ENCODE measurements around the gene SPDEF. TPM values are rescaled to one million over a fixed set of nuclear protein-coding genes. Genes with fewer than 3 reads are reported as not detected.

SPDEF gene
- total and polyA plus RNA-seq, 2 donors from 2014 or later: 0.19 TPM; not detected in 1

GRCh38 chr6:34570066-34570833, 14.1 kb upstream of the SPDEF start:
- Histone ChIP-seq H3K9ac (ENCODE audit: low read length in 3 of 3) (no peak overlapping the region), H3K4me3 (ENCODE audit: low read length in 3 of 3) (no peak overlapping the region), H3K36me3 (ENCODE audit: control insufficient read depth in 2 of 3, insufficient read depth in 3 of 3, low read length in 3 of 3) (no peaks in the 10 kb centered on the region), H3K4me1 (ENCODE audit: control insufficient read depth in 2 of 3, insufficient read depth in 2 of 3, low read depth in 1 of 3, low read length in 3 of 3) (no peaks in the 10 kb centered on the region), H3K27ac (ENCODE audit: low read depth in 2 of 2, low read length in 2 of 2) (no peak overlapping the region), H3K9me3 (ENCODE audit: control insufficient read depth in 2 of 3, insufficient read depth in 1 of 3, low read length in 3 of 3) (no peaks in the 10 kb centered on the region), H3K27me3 (ENCODE audit: control insufficient read depth, insufficient read depth, low read length) (no peaks in the 10 kb centered on the region)
- TF ChIP-seq, protein P1, sequence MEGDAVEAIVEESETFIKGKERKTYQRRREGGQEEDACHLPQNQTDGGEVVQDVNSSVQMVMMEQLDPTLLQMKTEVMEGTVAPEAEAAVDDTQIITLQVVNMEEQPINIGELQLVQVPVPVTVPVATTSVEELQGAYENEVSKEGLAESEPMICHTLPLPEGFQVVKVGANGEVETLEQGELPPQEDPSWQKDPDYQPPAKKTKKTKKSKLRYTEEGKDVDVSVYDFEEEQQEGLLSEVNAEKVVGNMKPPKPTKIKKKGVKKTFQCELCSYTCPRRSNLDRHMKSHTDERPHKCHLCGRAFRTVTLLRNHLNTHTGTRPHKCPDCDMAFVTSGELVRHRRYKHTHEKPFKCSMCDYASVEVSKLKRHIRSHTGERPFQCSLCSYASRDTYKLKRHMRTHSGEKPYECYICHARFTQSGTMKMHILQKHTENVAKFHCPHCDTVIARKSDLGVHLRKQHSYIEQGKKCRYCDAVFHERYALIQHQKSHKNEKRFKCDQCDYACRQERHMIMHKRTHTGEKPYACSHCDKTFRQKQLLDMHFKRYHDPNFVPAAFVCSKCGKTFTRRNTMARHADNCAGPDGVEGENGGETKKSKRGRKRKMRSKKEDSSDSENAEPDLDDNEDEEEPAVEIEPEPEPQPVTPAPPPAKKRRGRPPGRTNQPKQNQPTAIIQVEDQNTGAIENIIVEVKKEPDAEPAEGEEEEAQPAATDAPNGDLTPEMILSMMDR (IDR thresholded peaks at IDR 0.05; ENCODE audit: borderline replicate concordance, extremely low read depth, insufficient read depth): no peak
- DNase-seq: no peak
- no peak for FAIRE-seq
- intact Hi-C loops (cut with DNase I): no loop called here

- DNase-seq (no peak), FAIRE-seq (no peak)
- Histone ChIP-seq H3K4me1 (ENCODE audit: control insufficient read depth in 2 of 3, insufficient read depth in 2 of 3, low read depth in 1 of 3, low read length in 3 of 3) (no peaks in the 10 kb centered on the region), H3K27ac (ENCODE audit: low read depth in 2 of 2, low read length in 2 of 2) (no peak overlapping the region), H3K27me3 (ENCODE audit: control insufficient read depth, insufficient read depth, low read length) (no peaks in the 10 kb centered on the region), H3K4me3 (ENCODE audit: low read length in 3 of 3) (no peak overlapping the region), H3K9ac (ENCODE audit: low read length in 3 of 3) (no peak overlapping the region), H3K36me3 (ENCODE audit: control insufficient read depth in 2 of 3, insufficient read depth in 3 of 3, low read length in 3 of 3) (no peaks in the 10 kb centered on the region), H3K9me3 (ENCODE audit: control insufficient read depth in 2 of 3, insufficient read depth in 1 of 3, low read length in 3 of 3) (no peaks in the 10 kb centered on the region)
- TF ChIP-seq, protein P1 (IDR thresholded peaks at IDR 0.05; ENCODE audit: borderline replicate concordance, extremely low read depth, insufficient read depth): no peak
- intact Hi-C loops (cut with DNase I): no loop called here
Observed at GRCh38 chr6:34569361-34569973, 13.3 kb upstream of the SPDEF start.

- H3K36me3 ChIP-seq (ENCODE audit: control insufficient read depth in 2 of 3, insufficient read depth in 3 of 3, low read length in 3 of 3): no peaks in the 10 kb centered on the region
- H3K4me3 ChIP-seq (ENCODE audit: low read length in 3 of 3): no peak overlapping the region
- intact Hi-C loops (cut with DNase I): no loop called here
- DNase-seq (no peak), FAIRE-seq (no peak)
- H3K27ac ChIP-seq (ENCODE audit: low read depth in 2 of 2, low read length in 2 of 2): no peak overlapping the region
- H3K27me3 ChIP-seq (ENCODE audit: control insufficient read depth, insufficient read depth, low read length): no peaks in the 10 kb centered on the region
- H3K9me3 ChIP-seq (ENCODE audit: control insufficient read depth in 2 of 3, insufficient read depth in 1 of 3, low read length in 3 of 3): no peaks in the 10 kb centered on the region
- no peak overlapping the region for H3K9ac ChIP-seq (ENCODE audit: low read length in 3 of 3)
- H3K4me1 ChIP-seq (ENCODE audit: control insufficient read depth in 2 of 3, insufficient read depth in 2 of 3, low read depth in 1 of 3, low read length in 3 of 3): no peaks in the 10 kb centered on the region
- TF ChIP-seq, protein P1 (IDR thresholded peaks at IDR 0.05; ENCODE audit: borderline replicate concordance, extremely low read depth, insufficient read depth): no peak
Observed at GRCh38 chr6:34568341-34569201, 12.4 kb upstream of the SPDEF start.

Measured in kidney (tissue), 14 donors.